Stimulated activated CD4-positive, alpha-beta T cell treated with anti-CD3 and anti-CD28 coated beads, Interleukin-4, amount 100 ng/mL, for 1 hour (primary cell): ENCODE results near the gene OR13C2.
"Not testable (repeated sequence)": the region's sequence is repeated elsewhere in the genome, so short reads cannot be mapped to it uniquely, and the experiment has no call there.

Experiments
- DNase-seq: peaks from one replicate; pipeline ENCODE4 v3.0.0-alpha.2; 2020

Gene OR13C2, protein sequence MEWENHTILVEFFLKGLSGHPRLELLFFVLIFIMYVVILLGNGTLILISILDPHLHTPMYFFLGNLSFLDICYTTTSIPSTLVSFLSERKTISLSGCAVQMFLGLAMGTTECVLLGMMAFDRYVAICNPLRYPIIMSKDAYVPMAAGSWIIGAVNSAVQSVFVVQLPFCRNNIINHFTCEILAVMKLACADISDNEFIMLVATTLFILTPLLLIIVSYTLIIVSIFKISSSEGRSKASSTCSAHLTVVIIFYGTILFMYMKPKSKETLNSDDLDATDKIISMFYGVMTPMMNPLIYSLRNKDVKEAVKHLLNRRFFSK

GRCh38 chr9:104605527-104605926, at the start of gene OR13C2:
Gene OR13C2 (minus strand): TSS chr9:104605627. CDS start chr9:104605627, 0 bp downstream.
- not testable (repeated sequence) for DNase-seq

DNA sequence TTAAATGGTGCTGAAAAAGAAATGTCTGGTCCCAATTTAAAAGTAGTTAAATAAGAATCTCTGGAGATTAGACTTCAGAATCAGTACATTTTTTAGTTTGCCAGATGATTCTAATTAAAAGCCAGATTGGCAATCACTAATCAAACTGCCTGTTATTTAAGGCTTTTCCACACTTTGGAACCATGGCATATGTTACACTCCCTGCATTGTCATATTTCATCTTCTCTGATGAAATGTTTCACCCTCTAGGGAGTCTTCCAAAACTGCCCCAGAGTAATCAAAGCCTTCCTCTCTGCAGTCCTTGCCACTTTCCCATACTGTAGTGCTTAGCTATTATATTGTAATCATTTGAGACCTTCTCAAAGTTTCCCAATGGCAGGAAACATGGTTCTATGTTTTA, 30.0 kb upstream of the OR13C2 start:
- no peak for DNase-seq

GRCh38 chr9:104633976-104634520, 28.6 kb upstream of the OR13C2 start:
- no peak for DNase-seq

DNA sequence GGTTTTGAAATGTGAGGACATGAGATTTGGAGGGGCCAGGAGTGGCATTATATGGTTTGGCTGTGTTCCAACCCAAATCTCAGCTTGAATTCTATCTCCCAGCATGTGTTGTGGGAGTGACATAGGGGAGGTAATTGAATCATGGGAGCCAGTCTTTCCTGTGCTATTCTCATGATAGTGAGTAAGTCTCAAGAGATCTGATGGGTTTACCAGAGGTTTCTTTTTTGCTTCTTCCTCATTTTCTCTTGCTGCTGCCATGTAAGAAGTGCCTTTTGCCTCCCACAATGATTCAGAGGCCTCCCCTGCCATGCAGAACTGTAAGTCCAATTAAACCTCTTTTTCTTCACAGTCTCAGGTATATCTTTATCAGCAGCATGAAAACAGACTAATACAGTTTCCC, 20.5 kb upstream of the OR13C2 start:
- not testable (repeated sequence) for DNase-seq

DNA sequence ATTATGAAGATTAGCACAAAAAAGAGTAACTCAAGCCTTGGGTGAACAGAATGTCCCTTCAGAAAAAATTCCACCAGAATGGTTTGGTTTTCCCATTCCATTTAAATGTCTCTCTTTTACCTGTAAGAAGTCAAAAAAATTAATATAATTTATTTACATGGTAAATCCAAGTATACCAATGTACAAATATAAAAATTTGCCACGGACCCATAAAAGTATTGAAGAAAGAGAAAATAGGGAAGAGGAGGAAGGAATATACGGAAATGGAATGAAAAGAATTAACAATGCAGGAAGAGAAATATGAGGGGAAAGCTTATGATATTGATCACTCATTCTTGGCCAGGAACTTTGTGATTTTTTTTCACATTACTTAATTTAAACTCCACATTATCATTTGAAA, 12.7 kb upstream of the OR13C2 start, which contains the start of gene OR13C9:
OR13C9 (minus strand) TSS at position 101 of the 400 bp plus-strand sequence; CDS start at position 101, 0 bp downstream.
- DNase-seq, result no peak

DNA sequence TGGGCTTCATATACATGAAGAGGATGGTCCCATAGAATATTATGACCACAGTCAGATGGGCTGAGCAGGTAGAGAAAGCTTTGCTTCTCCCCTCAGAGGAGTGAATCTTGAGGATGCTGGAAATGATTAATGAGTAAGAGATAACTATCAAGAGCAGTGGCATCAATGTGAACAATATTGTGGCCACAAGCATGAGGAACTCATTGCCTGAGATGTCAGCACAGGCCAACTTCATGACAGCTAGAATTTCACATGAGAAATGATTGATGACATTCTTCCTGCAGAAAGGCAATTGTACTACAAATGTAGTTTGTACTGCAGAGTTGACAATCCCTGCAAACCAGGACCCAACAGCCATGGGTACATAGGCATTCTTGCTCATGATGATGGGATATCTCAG, 12.0 kb upstream of the OR13C2 start:
- DNase-seq, result no peak

DNA sequence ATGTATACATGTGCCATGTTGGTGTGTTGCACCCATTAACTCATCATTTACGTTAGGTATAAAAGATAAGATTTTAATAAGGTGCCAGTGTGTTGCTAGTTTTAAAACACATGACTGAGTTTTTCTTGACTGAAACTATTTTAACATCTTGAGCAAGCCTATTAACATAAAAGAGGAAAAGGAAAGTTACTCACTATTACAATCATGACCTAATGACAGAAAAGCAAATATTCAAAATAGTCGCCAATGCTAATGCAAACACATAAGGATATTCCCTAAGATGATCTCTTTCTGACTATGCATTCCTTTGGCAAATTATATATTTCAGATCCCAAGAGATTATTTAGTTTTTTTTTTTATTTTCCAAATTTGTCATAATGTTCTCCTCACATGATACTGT, 5.8 kb upstream of the OR13C2 start:
- no peak for DNase-seq

DNA sequence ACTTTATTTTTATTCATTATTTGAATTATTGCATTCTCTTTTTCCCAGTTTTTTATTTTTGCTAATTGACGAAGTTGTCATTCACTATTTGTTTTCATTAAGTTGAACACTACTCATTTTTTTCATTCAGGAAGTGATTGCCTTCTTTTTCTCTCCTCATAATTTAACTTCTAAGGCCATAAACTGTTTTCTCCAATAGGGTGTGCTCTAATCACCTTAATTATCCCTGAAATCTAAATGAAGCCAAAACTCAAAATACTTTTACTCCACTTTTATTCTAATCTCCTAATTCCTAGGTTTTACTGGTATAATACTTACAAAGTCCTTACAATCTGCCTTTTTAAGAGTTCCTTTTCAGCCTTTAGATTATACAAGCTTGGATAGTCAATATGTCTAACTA, 2.9 kb upstream of the OR13C2 start:
- no peak for DNase-seq

- DNase-seq, result no peak
Observed at GRCh38 chr9:104606152-104606551, 725 bp upstream of the OR13C2 start.

DNA sequence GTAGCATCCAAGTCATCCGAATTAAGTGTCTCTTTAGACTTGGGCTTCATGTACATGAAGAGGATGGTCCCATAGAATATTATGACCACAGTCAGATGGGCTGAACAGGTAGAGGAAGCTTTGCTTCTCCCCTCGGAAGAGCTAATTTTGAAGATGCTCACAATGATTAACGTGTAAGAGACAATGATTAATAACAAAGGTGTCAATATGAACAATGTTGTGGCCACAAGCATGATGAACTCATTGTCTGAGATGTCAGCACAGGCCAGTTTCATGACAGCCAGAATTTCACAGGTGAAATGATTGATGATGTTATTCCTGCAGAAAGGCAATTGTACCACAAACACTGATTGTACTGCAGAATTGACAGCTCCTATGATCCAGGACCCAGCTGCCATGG, 626 bp downstream of the OR13C2 start:
- no peak for DNase-seq

- DNase-seq, result not testable (repeated sequence)
Observed at GRCh38 chr9:104599313-104599712, 6.1 kb downstream of the OR13C2 start, which contains the start of gene OR13C5. Gene OR13C5 (minus strand): TSS chr9:104599413. CDS start chr9:104599413, 0 bp downstream.

GRCh38 chr9:104598749-104599148, 6.7 kb downstream of the OR13C2 start:
- DNase-seq, result not testable (repeated sequence)

DNA sequence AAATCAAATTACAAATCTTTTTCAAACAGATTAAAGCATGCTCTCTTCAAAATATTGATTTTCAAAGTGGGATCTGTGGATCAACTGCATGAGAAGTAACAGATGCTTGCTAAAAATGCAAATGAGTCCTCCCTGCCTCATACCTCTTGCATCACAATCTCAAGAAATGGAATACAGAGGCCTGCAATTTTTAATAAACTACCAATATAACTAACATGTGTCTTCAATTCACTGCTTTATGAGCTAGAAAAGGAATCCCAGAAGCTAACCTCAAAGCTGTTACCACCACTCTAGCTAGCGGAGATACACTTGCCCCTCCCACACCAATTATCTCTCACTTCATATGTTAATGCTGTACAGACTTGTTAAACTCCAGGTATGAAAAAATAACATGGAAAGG, 15.8 kb downstream of the OR13C2 start:
- no peak for DNase-seq

DNA sequence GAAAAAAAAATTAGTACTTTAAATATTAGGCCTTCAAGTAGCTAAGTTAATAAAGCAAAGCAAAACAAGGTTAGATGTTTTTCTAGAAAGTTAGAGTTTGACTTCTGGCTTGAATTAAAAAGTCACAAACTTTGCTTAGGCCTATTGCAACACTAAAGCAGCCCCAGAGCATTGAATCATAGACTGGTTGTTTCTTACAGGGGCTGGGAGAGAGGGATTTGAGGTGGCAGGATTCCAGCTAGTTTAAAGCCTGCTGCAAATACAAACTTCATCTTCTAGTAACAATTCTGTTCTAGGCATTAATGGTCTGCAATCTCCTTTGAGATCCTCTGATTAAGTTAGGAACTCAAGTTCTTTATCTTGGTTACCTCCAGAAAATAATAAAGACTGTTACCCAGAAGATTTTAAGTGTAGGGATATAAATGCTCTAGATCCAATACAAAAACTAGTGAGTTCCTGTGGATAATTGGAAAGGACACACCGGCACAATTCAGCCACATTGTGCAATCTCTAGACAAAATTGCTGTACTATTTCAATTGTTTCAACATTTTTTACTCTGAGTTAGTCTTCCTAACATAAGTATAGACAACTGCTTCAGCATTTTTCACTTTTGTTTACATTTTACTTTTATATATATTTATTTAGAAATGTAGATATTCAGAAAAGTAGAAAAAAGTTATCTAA, 18.8 kb downstream of the OR13C2 start:
- no peak for DNase-seq

DNA sequence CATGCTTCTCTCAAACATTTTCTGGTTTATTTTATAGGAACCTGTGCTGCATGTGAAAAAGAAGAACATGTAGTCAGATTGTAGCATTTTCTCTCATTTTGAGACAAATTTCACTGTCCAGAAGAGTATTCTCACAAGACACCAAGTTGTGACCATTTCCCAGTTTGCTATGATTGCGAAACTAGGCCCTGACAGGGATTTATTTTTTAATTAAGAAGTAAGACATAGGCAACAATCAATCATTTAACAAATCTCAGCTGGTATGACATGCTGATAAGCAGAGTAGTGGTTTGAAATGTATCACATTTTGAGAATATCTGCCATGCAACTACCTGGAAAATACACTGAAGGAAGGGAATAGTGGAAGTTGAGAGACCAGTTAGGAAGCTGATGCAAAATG, 24.9 kb downstream of the OR13C2 start:
- DNase-seq, result no peak

DNA sequence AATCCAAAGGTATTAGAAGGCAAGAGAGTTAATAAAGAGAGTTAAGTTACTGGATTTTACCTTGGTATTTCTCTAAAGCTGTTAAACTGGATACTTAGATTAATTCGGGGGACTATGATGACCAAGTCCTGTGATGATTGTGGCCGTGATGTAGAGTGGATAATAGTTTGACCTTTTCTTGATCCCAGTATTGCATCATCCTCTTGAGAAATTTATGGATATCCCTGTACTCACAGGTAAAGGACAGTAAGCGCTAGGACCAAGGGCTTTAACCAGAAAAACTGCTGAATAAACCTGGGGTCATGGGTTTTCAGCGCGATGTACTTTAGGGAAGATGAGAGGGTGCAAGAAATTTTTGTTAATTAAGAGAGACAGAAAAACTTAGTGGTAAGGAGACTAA, 28.2 kb downstream of the OR13C2 start:
- no peak for DNase-seq

DNA sequence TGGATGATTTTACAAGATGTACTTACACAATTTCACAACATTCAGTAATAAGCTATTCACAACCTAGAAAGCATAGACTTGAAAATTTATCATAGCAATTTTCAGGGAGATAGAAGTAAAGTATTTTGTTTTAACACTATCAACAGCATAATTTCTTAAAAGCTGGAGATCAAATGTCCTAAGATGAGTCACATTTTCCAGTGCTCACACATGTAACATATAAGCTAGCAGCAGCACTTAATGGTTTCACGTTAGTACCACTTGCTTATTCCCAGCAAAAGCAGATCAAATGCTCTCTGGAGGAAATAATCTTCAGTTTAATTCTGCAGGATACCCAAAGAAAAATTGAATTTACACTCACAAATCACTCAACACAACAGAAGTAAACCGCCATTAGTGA, 30.0 kb downstream of the OR13C2 start:
- DNase-seq, result no peak

DNA sequence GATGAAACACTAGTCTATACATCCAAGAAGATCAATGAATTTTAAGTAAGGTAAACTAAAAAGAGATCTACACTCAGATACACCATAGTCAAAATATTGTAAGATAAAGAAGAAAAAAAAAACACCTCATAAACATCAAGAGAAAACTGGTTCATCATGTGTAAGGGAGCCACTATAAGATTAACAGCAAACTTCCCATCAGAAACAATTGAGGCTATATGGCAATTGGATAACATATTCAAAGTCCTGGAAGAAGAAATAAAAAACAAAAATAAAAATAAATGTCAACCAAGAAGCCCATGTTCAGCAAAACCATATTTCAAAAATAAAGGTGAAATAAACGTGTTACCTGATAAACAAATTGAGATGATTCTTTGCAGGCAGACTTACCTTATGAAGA, 32.8 kb downstream of the OR13C2 start:
- no peak for DNase-seq

GRCh38 chr9:104568868-104569267, 36.6 kb downstream of the OR13C2 start, which contains the start of gene OR13C8:
Gene OR13C8 (plus strand): TSS chr9:104569168. CDS start chr9:104569168, 0 bp downstream.
- no peak for DNase-seq

GRCh38 chr9:104564358-104564757, 41.1 kb downstream of the OR13C2 start:
- no peak for DNase-seq

- DNase-seq, result no peak
Observed at GRCh38 chr9:104556830-104557634, 48.4 kb downstream of the OR13C2 start.

DNA sequence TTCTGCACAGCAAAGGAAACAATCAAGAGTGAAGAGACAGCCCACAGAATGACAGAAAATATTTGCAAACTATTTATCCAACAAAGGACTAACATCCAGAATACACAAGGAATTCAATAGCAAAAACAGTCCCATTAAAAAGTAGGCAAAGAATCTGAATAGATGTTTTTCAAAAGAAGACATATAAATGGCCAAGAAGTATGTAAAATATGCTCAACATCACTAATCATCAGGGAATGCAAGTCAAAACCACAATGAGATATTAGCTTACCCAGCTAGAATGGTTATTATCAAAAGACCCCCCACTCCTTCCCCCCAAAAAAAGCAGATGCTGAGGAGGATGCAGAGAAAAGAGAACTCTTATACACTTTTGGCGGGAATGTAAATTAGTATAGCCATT, 49.9 kb downstream of the OR13C2 start:
- DNase-seq, result no peak
